Ovary (tissue), 9 donors: ENCODE results near the gene KATNIP. TPM values are rescaled to one million over a fixed set of nuclear protein-coding genes. Genes with fewer than 3 reads are reported as not detected.

Source experiments
- DNase-seq, 5 donors: peaks; one replicate each; pipeline ENCODE4 v3.0.0-alpha.2; 2019 to 2020
- H3K27ac ChIP-seq, 2 donors: fragments of 200-600 bp; one replicate each; pipeline versions ENCODE4 v1.5.1 to v1.8.0; 2019 to 2022
- H3K27me3 ChIP-seq: fragments of 200-600 bp; one replicate; pipeline ENCODE4 v1.8.0; 2022
- H3K36me3 ChIP-seq: fragments of 200-600 bp; sonication (generic); one replicate; pipeline ENCODE4 v1.5.1; 2019
- H3K4me1 ChIP-seq: one replicate; pipeline ENCODE4 v1.8.1; 2013; ENCODE audit warnings: mild to moderate bottlenecking, moderate library complexity; ENCODE audit not compliant: insufficient read depth
- H3K4me3 ChIP-seq: fragments of 200-600 bp; sonication (generic); one replicate; pipeline ENCODE4 v1.5.1; 2017
- H3K9me3 ChIP-seq, 2 donors: fragments of 200-600 bp in 1 of 2; sonication (generic) in 1 of 2; one replicate each; pipeline versions ENCODE4 v1.5.1 to v1.8.1; 2013 to 2019; ENCODE audit warnings: mild to moderate bottlenecking in 1 of 2, moderate library complexity in 1 of 2
- EP300 ChIP-seq: sonication (generic); formaldehyde crosslinking; IDR thresholded peaks from one replicate; pipeline ENCODE4 v1.6.1; 2017; ENCODE audit warnings: antibody characterized with exemption
- POLR2A ChIP-seq: fragments of 450-650 bp; IDR thresholded peaks from one replicate; pipeline ENCODE4 v1.6.1; 2017; ENCODE audit warnings: antibody characterized with exemption, mild to moderate bottlenecking, moderate library complexity
- WGBS, 3 donors: extraction: QIAGEN DNeasy Blood & Tissue Kit in 1 of 3; methylation state at CpG; one replicate each; pipeline versions ENCODE4 v1.1.5 to v1.1.7; 2013 to 2017; 5-methylcytosine and 5-hydroxymethylcytosine counted together
- intact Hi-C, 4 donors: fragments of 100-400 bp; cut with DNase I; formaldehyde crosslinking; loops; one replicate each; pipeline versions ENCODE4 v1.11.0 to v1.15.1; 2022 to 2023
- polyA plus RNA-seq, 2 donors: library from polyadenylated mRNA; stranded (reverse); fragments of 200-250 nt in 1 of 2; fragments of 350-450 nt in 1 of 2; fragmentation: Illumina TruSeq in 1 of 2; extraction: RNeasy Lipid Tissue Mini Kit (QIAGEN cat#74804) in 1 of 2; gene quantifications; one replicate each; pipeline ENCODE4 v1.2.3, GENCODE V29; 2013 to 2014
- total RNA-seq, 7 donors: library from RNA; depleted of rRNA in 2 of 7; stranded (reverse); fragments of >200 nt in 2 of 7; fragmentation: NEBNext Ultra II Directional in 3 of 7; extraction: Animal tissue kit (Norgen Biotek cat#: 25700) in 3 of 7; gene quantifications; one replicate each; pipeline versions ENCODE4 v1.1.0 to v1.2.4, GENCODE V29; 2016 to 2023
- TF ChIP-seq, protein P1 (sequence below), 3 donors: fragments of 450-650 bp in 2 of 3; fragments of 200-600 bp in 1 of 3; IDR thresholded peaks; one replicate each; pipeline versions ENCODE4 v1.5.1 to v1.8.0; 2016 to 2022; ENCODE audit warnings: antibody characterized with exemption in 3 of 3, mild to moderate bottlenecking in 1 of 3
- donor health status: DM: no; HTN: no; CAD: no; lungs with moderate emphysema.
- donor health status: DM: no; HTN: no; CAD: no.
- donor health status: Bipolar disorder and iron deficiency.
- donor health status: DM: yes; HTN: yes; CAD: no.
- donor health status: DM: no; HTN: no; CAD: no.
- donor health status: DM: yes; HTN: yes; CAD: no.

The KATNIP gene
- total and polyA plus RNA-seq, 9 donors: 8.4 to 32.9 (median 19.3) TPM

DNA sequence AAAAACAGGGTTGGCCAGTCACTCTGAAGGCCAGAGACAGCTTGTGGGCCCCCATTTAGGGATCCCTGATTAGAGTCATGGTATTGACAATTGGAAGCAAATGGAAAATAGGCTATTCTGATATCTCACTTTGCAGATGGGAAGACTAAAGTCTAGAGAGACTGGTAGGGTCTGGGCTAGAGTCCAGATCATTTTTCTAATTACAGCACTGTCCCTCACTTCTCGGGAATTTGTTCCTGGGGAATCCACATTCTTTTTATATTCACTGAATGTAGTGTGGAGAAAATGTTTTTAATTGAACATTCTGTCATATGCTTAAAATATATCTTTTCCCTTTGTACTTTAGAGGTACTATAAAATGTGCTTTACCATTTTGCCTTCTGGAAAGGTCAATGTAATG, 1.1 kb downstream of the KATNIP start:
- Histone ChIP-seq H3K27ac (no peak overlapping the region), H3K4me1 (peaks cover 16% of the 10 kb centered on the region), H3K36me3 (no peaks in the 10 kb centered on the region), H3K4me3 (no peak overlapping the region), H3K27me3 (no peaks in the 10 kb centered on the region), H3K9me3 (no peaks in the 10 kb centered on the region)
- intact Hi-C loops: no loop called here
- WGBS, 3 donors: 8 to 11% (median 10%) methylated on average over 1 of the region's 1 CpG
- DNase-seq: no peak
- no peak for TF ChIP-seq EP300
- TF ChIP-seq, protein P1, sequence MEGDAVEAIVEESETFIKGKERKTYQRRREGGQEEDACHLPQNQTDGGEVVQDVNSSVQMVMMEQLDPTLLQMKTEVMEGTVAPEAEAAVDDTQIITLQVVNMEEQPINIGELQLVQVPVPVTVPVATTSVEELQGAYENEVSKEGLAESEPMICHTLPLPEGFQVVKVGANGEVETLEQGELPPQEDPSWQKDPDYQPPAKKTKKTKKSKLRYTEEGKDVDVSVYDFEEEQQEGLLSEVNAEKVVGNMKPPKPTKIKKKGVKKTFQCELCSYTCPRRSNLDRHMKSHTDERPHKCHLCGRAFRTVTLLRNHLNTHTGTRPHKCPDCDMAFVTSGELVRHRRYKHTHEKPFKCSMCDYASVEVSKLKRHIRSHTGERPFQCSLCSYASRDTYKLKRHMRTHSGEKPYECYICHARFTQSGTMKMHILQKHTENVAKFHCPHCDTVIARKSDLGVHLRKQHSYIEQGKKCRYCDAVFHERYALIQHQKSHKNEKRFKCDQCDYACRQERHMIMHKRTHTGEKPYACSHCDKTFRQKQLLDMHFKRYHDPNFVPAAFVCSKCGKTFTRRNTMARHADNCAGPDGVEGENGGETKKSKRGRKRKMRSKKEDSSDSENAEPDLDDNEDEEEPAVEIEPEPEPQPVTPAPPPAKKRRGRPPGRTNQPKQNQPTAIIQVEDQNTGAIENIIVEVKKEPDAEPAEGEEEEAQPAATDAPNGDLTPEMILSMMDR (IDR thresholded peaks at IDR 0.05): no peak
- no peak for TF ChIP-seq POLR2A

DNA sequence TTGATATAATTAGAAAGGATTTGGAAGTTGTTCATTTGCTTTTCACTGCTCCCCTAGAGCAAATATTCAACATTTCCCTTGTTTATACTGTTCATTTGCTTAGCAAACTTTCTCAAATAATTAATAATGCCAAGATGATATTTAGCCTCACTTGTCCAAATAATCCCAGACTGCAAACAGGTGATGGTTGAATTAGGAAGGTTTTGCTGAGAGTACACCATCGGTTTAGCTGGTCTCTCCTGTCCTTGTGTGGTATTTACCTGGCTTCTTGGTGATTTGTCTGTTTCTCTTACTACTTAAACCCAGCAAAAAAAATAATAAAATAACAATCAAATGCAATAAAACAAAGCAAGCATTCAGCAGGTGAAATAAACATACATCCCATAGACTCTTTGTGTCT, 6.5 kb downstream of the KATNIP start:
- intact Hi-C loops: no loop called here
- no peaks in the 10 kb centered on the region for H3K27me3 ChIP-seq
- WGBS, 3 donors: 65 to 84% (median 76%) methylated on average over 1 of the region's 1 CpG
- TF ChIP-seq EP300: no peak
- TF ChIP-seq POLR2A: no peak
- TF ChIP-seq, protein P1 (IDR thresholded peaks at IDR 0.05): no peak
- no peaks in the 10 kb centered on the region for H3K9me3 ChIP-seq
- H3K36me3 ChIP-seq: no peaks in the 10 kb centered on the region
- no peaks in the 10 kb centered on the region for H3K4me1 ChIP-seq
- no peak overlapping the region for H3K4me3 ChIP-seq
- no peak overlapping the region for H3K27ac ChIP-seq
- DNase-seq: no peak

DNA sequence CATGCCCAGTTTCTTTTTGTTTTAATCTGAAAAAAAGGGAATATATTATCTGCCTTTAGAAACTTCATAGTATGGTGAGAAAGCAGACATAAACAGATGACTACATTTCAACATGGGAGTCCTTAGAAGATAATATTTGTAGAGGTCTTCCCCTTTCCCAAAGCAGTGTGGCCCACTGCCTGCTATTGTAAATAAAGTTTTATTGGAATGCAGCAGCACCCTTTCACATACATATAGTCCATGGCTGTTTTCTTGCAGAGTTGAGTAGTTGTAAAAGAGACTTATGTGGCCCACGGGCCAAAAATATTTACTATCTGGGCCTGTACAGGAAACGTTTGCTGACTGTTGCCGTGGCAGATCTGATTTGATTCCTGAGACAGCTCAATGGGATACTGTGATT, 8.5 kb downstream of the KATNIP start:
- Histone ChIP-seq H3K4me3 (no peak overlapping the region), H3K27ac (no peak overlapping the region), H3K4me1 (no peaks in the 10 kb centered on the region), H3K36me3 (no peaks in the 10 kb centered on the region), H3K9me3 (no peaks in the 10 kb centered on the region), H3K27me3 (no peaks in the 10 kb centered on the region)
- intact Hi-C loops: no loop called here
- no peak for TF ChIP-seq EP300
- DNase-seq: no peak
- 76 to 87% (median 81%) methylated on average over 3 of the region's 3 CpGs for WGBS, 3 donors

DNA sequence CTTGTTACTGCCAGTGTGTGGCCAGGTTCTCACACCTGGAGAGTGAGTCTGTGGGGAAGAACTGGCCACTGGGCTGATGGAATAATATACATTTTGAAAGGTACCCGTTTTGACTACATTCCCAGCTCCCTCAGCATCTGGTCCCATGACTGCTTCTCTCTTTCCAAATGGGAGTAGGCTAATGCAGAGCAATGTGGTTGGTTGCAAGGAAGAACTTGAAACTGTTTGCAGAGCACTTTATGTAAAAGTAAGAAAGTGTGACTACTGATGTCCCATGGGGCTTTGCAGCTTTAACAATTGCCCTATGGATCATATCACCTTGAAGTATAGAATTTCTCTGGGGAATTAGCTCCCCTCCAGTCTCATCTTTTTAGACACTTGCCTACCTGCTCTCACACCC, 9.0 kb downstream of the KATNIP start:
- Histone ChIP-seq H3K27ac (no peak overlapping the region), H3K36me3 (no peaks in the 10 kb centered on the region), H3K9me3 (no peaks in the 10 kb centered on the region), H3K4me3 (no peak overlapping the region), H3K27me3 (no peaks in the 10 kb centered on the region), H3K4me1 (no peaks in the 10 kb centered on the region)
- no peak for TF ChIP-seq POLR2A
- no peak for TF ChIP-seq EP300
- TF ChIP-seq, protein P1 (IDR thresholded peaks at IDR 0.05): no peak
- intact Hi-C loops: no loop called here
- whole genome bisulfite sequencing, 3 donors: 63 to 86% (median 83%) methylated on average over 1 of the region's 1 CpG
- no peak for DNase-seq

DNA sequence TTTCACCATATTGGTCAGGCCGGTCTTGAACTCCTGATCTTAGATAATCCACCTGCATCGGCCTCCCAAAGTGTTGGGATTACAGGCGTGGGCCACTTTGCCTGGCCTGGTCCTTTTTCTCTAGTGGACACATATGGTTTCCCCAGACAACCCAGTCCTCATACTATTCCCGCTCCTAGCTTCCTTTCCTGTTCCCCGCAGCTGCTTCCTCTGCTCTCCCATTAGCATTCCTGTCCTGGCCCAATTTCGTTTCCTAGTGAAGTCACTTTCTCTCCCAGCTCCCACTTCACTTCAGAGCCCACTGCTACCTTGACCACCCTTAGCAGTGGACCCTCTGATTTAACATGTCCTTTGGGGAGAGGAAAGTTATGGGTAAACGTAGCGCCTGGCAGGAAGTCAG, 11.3 kb downstream of the KATNIP start:
- H3K4me3 ChIP-seq: no peak overlapping the region
- no peak for DNase-seq
- no peak overlapping the region for H3K27ac ChIP-seq
- H3K36me3 ChIP-seq: no peaks in the 10 kb centered on the region
- no peaks in the 10 kb centered on the region for H3K27me3 ChIP-seq
- TF ChIP-seq, protein P1 (IDR thresholded peaks at IDR 0.05): no peak
- TF ChIP-seq POLR2A (no peak), EP300 (no peak)
- intact Hi-C loops: no loop called here
- H3K4me1 ChIP-seq: no peaks in the 10 kb centered on the region
- H3K9me3 ChIP-seq: no peaks in the 10 kb centered on the region
- 89 to 95% (median 91%) methylated on average over 8 of the region's 8 CpGs for WGBS, 3 donors
